Measurements from ENCODE around the gene CARD9. TPM values are rescaled to one million over a fixed set of nuclear protein-coding genes. Genes with fewer than 3 reads are reported as not detected.
A peak's percentile ranks its signal among the peaks of the same experiment; 100 is the strongest.

CARD9 gene
- total and polyA plus RNA-seq, 2 of the 4 experiments (the other 2 are of a cell fraction), result 0.36 to 1.9 TPM

DNA sequence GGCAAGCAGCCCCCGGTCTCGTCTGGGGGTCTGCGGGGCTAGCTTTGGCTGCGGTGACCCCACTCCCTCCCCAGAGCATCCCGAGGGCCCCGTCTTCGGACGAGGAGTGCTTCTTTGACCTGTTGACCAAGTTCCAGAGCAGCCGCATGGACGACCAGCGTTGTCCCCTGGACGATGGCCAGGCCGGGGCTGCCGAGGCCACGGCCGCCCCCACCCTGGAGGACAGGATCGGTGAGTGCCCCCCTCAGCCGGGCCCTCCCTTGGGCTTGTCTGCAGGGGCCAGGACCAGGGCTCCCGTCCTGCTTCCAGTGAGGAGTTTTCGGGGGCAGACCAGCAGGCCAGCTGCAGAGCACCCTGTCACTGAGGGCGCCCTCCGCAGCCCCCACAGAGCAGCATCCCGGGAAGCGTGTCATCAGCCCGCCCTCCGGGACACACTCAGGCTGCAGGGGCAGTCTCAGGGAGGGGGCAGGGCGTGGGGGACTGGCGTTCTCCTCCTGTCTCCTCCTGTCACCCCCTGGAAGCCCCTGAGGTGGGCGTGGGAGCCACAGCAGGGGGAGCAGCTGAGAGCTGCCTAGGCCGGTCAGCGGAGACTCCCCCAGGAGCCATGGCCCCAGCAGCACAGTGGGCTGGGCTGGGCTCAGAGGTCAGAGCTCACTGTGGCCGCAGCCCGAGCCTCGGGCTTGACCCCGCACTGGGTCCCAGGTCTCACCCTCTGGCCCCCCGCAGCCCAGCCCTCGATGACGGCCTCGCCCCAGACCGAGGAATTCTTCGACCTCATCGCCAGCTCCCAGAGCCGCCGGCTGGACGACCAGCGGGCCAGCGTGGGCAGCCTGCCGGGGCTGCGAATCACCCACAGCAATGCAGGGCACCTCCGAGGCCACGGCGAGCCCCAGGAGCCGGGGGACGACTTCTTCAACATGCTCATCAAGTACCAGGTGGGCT lies 17.6 kb downstream of the CARD9 start:
- Histone ChIP-seq H3K9ac (ENCODE audit: low read depth, low read length) (no peak overlapping the region), H4K8ac (ENCODE audit: low read depth in 2 of 2, low read length in 2 of 2) (no peak overlapping the region), H3K27me3 (ENCODE audit: control insufficient read depth, insufficient read depth, low read length) (no peaks in the 10 kb centered on the region), H2BK5ac (ENCODE audit: low read depth, low read length, poor library complexity, severe bottlenecking) (no peak overlapping the region), H2AK5ac (ENCODE audit: low read depth, low read length) (no peak overlapping the region), H2BK15ac (ENCODE audit: low read depth, low read length) (no peak overlapping the region), H3K56ac (ENCODE audit: extremely low read depth, insufficient read depth, low read length) (no peak overlapping the region), H3K14ac (replicated peaks; ENCODE audit: low read depth, low read length) (no peak overlapping the region), H3K23ac (ENCODE audit: low read depth, low read length) (no peak overlapping the region), H3K79me1 (ENCODE audit: low read depth in 1 of 2, low read length in 2 of 2) (peaks cover 0 to 45% of the 10 kb centered on the region in 2 experiments; a peak in 2 of 4 replicates), H2BK20ac (ENCODE audit: low read depth, low read length) (no peak overlapping the region), H3K4me3 (ENCODE audit: insufficient read depth, low read depth, low read length) (no peak overlapping the region), H3K18ac (ENCODE audit: low read depth, low read length) (no peak overlapping the region), H3K4me2 (ENCODE audit: low read depth, low read length) (no peak overlapping the region), H2BK120ac (ENCODE audit: low read depth, low read length) (no peak overlapping the region), H3K4me1 (ENCODE audit: control insufficient read depth, insufficient read depth, low read length) (peaks cover 29% of the 10 kb centered on the region), H4K5ac (ENCODE audit: low read depth, low read length) (no peak overlapping the region), H3K36me3 (ENCODE audit: control insufficient read depth, insufficient read depth, low read length) (peaks cover 60% of the 10 kb centered on the region), H3K4ac (ENCODE audit: low read depth, low read length) (no peak overlapping the region), H4K20me1 (ENCODE audit: insufficient read depth, low read length) (peaks cover 34% of the 10 kb centered on the region), H4K91ac (ENCODE audit: insufficient read depth, low read depth, low read length) (no peak overlapping the region), H3K27ac (ENCODE audit: insufficient read depth, low read length) (no peak overlapping the region; the same call in 1 of the 2 replicates), H2AFZ (replicated peaks; ENCODE audit: low read length, poor library complexity) (no peak overlapping the region), H2AK9ac (replicated peaks; ENCODE audit: low read depth, low read length, poor library complexity) (peak overlapping the region; percentile 67), H3K9me1 (ENCODE audit: insufficient read depth, low read length) (peaks cover 5% of the 10 kb centered on the region), H3K9me3 (ENCODE audit: control insufficient read depth, insufficient read depth, low read length) (no peaks in the 10 kb centered on the region)
- BruUV-seq (replicated peaks), result no TSS peak
- POLR2A ChIA-PET (ENCODE audit: unreplicated experiment), result no interaction called here
- DNase-seq, result no peak
- CTCF ChIA-PET, result no interaction called here
- dilution Hi-C loops (cut with HindIII; ENCODE audit: low sequenced_read_pairs, unreplicated experiment), result no loop called here
- WGBS, 2 experiments (ENCODE audit: extremely low coverage in 2 of 2, insufficient read length in 1 of 2), result 85% methylated on average over 20 of the region's 54 CpGs; no CpG with 5 or more reads in 1 of the 2 experiments
- TF ChIP-seq NFE2L2 (IDR thresholded peaks at IDR 0.05; ENCODE audit: low read depth, low read length), result no peak
- no peak for TF ChIP-seq BHLHE40 (IDR thresholded peaks at IDR 0.05; ENCODE audit: low read depth, low read length)
- no peak for TF ChIP-seq MAFK (IDR thresholded peaks at IDR 0.05; ENCODE audit: low read depth, low read length)
- TF ChIP-seq POLR2A (IDR thresholded peaks at IDR 0.05; ENCODE audit: low read depth, low read length), result no peak
- no peak for ATAC-seq (ENCODE audit: low read depth)
- intact Hi-C loops (cut with micrococcal nuclease), result no loop called here
- in situ Hi-C loops (cut with MboI; ENCODE audit: low sequenced_read_pairs), result no loop called here

All from IMR-90 (cell line).